Activated gamma-delta T cell treated with anti-CD3 and anti-CD28 coated beads, Interleukin-2, amount 50 U/mL, for 16 hours (primary cell): ENCODE data around the gene SLC15A1.

ENCODE experiments used
- DNase-seq: peaks from one replicate; pipeline ENCODE4 v3.0.0-alpha.2; 2020; ENCODE audit warnings: low read depth

SLC15A1 gene

GRCh38 chr13:98691360-98691759 is 61.1 kb downstream of the SLC15A1 start:
- DNase-seq = no peak

GRCh38 chr13:98690348-98691022 is 62.0 kb downstream of the SLC15A1 start:
- no peak for DNase-seq

- no peak for DNase-seq
Observed at GRCh38 chr13:98689347-98689968, 63.0 kb downstream of the SLC15A1 start.

- DNase-seq = no peak
Observed at GRCh38 chr13:98688373-98688772, 64.1 kb downstream of the SLC15A1 start.

- no peak for DNase-seq
Observed at GRCh38 chr13:98687319-98687718, 65.2 kb downstream of the SLC15A1 start.

GRCh38 chr13:98686270-98686669 is 66.2 kb downstream of the SLC15A1 start:
- no peak for DNase-seq

GRCh38 chr13:98685146-98685545 is 67.3 kb downstream of the SLC15A1 start:
- no peak for DNase-seq

- no peak for DNase-seq
Observed at GRCh38 chr13:98681049-98681448, 71.4 kb downstream of the SLC15A1 start.

- no peak for DNase-seq
Observed at GRCh38 chr13:98678741-98679140, 73.7 kb downstream of the SLC15A1 start.

- no peak for DNase-seq
Observed at GRCh38 chr13:98677398-98677797, 75.1 kb downstream of the SLC15A1 start.

- no peak for DNase-seq
Observed at GRCh38 chr13:98676239-98676638, 76.2 kb downstream of the SLC15A1 start.

GRCh38 chr13:98675837-98676236 is 76.6 kb downstream of the SLC15A1 start:
- no peak for DNase-seq

GRCh38 chr13:98675066-98675465 is 77.4 kb downstream of the SLC15A1 start:
- DNase-seq = no peak

- peak; percentile 23 for DNase-seq
Observed at GRCh38 chr13:98672947-98673613, 79.4 kb downstream of the SLC15A1 start.

- DNase-seq = no peak
Observed at GRCh38 chr13:98668155-98668554, 84.3 kb downstream of the SLC15A1 start.

- no peak for DNase-seq
Observed at GRCh38 chr13:98665638-98665995, 86.9 kb downstream of the SLC15A1 start.

- DNase-seq = no peak
Observed at GRCh38 chr13:98664924-98665637, 87.4 kb downstream of the SLC15A1 start.

GRCh38 chr13:98664510-98664909 is 88.0 kb downstream of the SLC15A1 start:
- DNase-seq = no peak

- DNase-seq = peak; percentile 15
Observed at GRCh38 chr13:98664047-98664446, 88.4 kb downstream of the SLC15A1 start.

GRCh38 chr13:98658131-98658530 is 94.3 kb downstream of the SLC15A1 start:
- no peak for DNase-seq

- no peak for DNase-seq
Observed at GRCh38 chr13:98657506-98658085, 94.9 kb downstream of the SLC15A1 start.

GRCh38 chr13:98656223-98656622 is 96.2 kb downstream of the SLC15A1 start:
- no peak for DNase-seq
